SW480 (cell line): ENCODE data around the gene AGFG1.
"Not testable (repeated sequence)": the region's sequence is repeated elsewhere in the genome, so short reads cannot be mapped to it uniquely, and the experiment has no call there.

ENCODE experiments used
- DNase-seq: peaks from one replicate; pipeline ENCODE4 v3.0.0-alpha.2; 2016; ENCODE audit warnings: low spot score

AGFG1 gene

GRCh38 chr2:227539465-227539956 lies 67.6 kb downstream of the AGFG1 start:
- DNase-seq, result no peak

- DNase-seq, result not testable (repeated sequence)
Measured at GRCh38 chr2:227540352-227540751, 68.4 kb downstream of the AGFG1 start.

GRCh38 chr2:227545990-227546389 lies 74.0 kb downstream of the AGFG1 start:
- DNase-seq, result no peak

GRCh38 chr2:227551836-227552235 lies 79.9 kb downstream of the AGFG1 start:
- DNase-seq, result no peak

- no peak for DNase-seq
Measured at GRCh38 chr2:227562581-227562980, 90.6 kb downstream of the AGFG1 start.

- DNase-seq, result no peak
Measured at GRCh38 chr2:227565080-227565479, 93.1 kb downstream of the AGFG1 start.

GRCh38 chr2:227566012-227566411 lies 94.1 kb downstream of the AGFG1 start:
- DNase-seq, result no peak

GRCh38 chr2:227568852-227569169 lies 96.9 kb downstream of the AGFG1 start:
- DNase-seq, result no peak

GRCh38 chr2:227570615-227571014 lies 98.7 kb downstream of the AGFG1 start:
- DNase-seq, result no peak

GRCh38 chr2:227576110-227576509 lies 104.2 kb downstream of the AGFG1 start:
- no peak for DNase-seq

- DNase-seq, result no peak
Measured at GRCh38 chr2:227576812-227577211, 104.9 kb downstream of the AGFG1 start.

GRCh38 chr2:227577555-227577954 lies 105.6 kb downstream of the AGFG1 start:
- no peak for DNase-seq

- DNase-seq, result no peak
Measured at GRCh38 chr2:227578642-227579041, 106.7 kb downstream of the AGFG1 start.

GRCh38 chr2:227579791-227580190 lies 107.8 kb downstream of the AGFG1 start:
- no peak for DNase-seq

- no peak for DNase-seq
Measured at GRCh38 chr2:227582369-227582768, 110.4 kb downstream of the AGFG1 start.

- DNase-seq, result no peak
Measured at GRCh38 chr2:227592694-227593387, 120.9 kb downstream of the AGFG1 start.

- DNase-seq, result no peak
Measured at GRCh38 chr2:227595797-227596196, 123.8 kb downstream of the AGFG1 start.

- no peak for DNase-seq
Measured at GRCh38 chr2:227597036-227597435, 125.1 kb downstream of the AGFG1 start.

- DNase-seq, result peak; percentile 65
Measured at GRCh38 chr2:227597998-227598397, 126.0 kb downstream of the AGFG1 start.

GRCh38 chr2:227598835-227599503 lies 127.0 kb downstream of the AGFG1 start, which contains the start of gene SCYGR2:
Gene SCYGR2, plus strand, starts transcription at chr2:227598893. Its CDS starts 0 bp downstream, at chr2:227598893.
- not testable (repeated sequence) for DNase-seq

GRCh38 chr2:227602358-227602757 lies 130.4 kb downstream of the AGFG1 start:
- no peak for DNase-seq

- DNase-seq, result no peak
Measured at GRCh38 chr2:227606476-227606875, 134.5 kb downstream of the AGFG1 start.

GRCh38 chr2:227607941-227608340 lies 136.0 kb downstream of the AGFG1 start:
- no peak for DNase-seq
